Hematopoietic multipotent progenitor cell treated with erythropoietin and hydrocortisone succinate and interleukin-3 and kit ligand, for 17 days (in vitro differentiated cells): ENCODE results near the gene NTRK2.

Experiments
- DNase-seq: peaks from one replicate; pipeline ENCODE4 v3.0.0-alpha.2; 2015; ENCODE audit warnings: low spot score

Gene NTRK2

GRCh38 chr9:84939774-84940173 lies 270.2 kb downstream of the NTRK2 start:
- no peak for DNase-seq

GRCh38 chr9:84940294-84940693 lies 270.8 kb downstream of the NTRK2 start:
- no peak for DNase-seq

GRCh38 chr9:84941792-84942191 lies 272.3 kb downstream of the NTRK2 start:
- no peak for DNase-seq

- DNase-seq = no peak
These were observed 274.0 kb downstream of the NTRK2 start for GRCh38 chr9:84943482-84944050.

GRCh38 chr9:84945878-84946538 lies 276.5 kb downstream of the NTRK2 start:
- DNase-seq = no peak

- DNase-seq = no peak
These were observed 278.0 kb downstream of the NTRK2 start for GRCh38 chr9:84947412-84947972.

GRCh38 chr9:84949258-84949657 lies 279.7 kb downstream of the NTRK2 start:
- DNase-seq = no peak

GRCh38 chr9:84949971-84950370 lies 280.4 kb downstream of the NTRK2 start:
- no peak for DNase-seq

GRCh38 chr9:84950879-84951811 lies 281.6 kb downstream of the NTRK2 start:
- no peak for DNase-seq

- DNase-seq = no peak
These were observed 283.8 kb downstream of the NTRK2 start for GRCh38 chr9:84953252-84953773.

GRCh38 chr9:84953797-84954705 lies 284.5 kb downstream of the NTRK2 start:
- peak; percentile 8 for DNase-seq

- DNase-seq = no peak
These were observed 285.6 kb downstream of the NTRK2 start for GRCh38 chr9:84955155-84955554.

GRCh38 chr9:84955971-84956370 lies 286.4 kb downstream of the NTRK2 start:
- DNase-seq = no peak

GRCh38 chr9:84959339-84959738 lies 289.8 kb downstream of the NTRK2 start:
- DNase-seq = no peak

- no peak for DNase-seq
These were observed 297.6 kb downstream of the NTRK2 start for GRCh38 chr9:84966876-84967830.

GRCh38 chr9:84969084-84969483 lies 299.6 kb downstream of the NTRK2 start:
- DNase-seq = no peak

GRCh38 chr9:84969736-84970135 lies 300.2 kb downstream of the NTRK2 start:
- DNase-seq = no peak

- DNase-seq = no peak
These were observed 300.9 kb downstream of the NTRK2 start for GRCh38 chr9:84970432-84970831.

GRCh38 chr9:84971571-84971970 lies 302.0 kb downstream of the NTRK2 start:
- no peak for DNase-seq

GRCh38 chr9:84974258-84974657 lies 304.7 kb downstream of the NTRK2 start:
- no peak for DNase-seq
